WTC11 (cell line): ENCODE results near the gene NAALADL2.

Experiments used
- MXD4 ChIP-seq: fragments of 250-450 bp; sonication (Bioruptor Pico); IDR thresholded peaks from 2 replicates; pipeline ENCODE4 v1.8.0; 2021; ENCODE audit warnings: mild to moderate bottlenecking, moderate library complexity, borderline replicate concordance
- SMAD3 ChIP-seq: sonication (generic); formaldehyde crosslinking; IDR thresholded peaks from 2 replicates; pipeline ENCODE4 v1.8.0; 2022; ENCODE audit warnings: missing genetic modification reagents, mild to moderate bottlenecking, borderline replicate concordance
- TEAD4 ChIP-seq: sonication (generic); formaldehyde crosslinking; IDR thresholded peaks from 2 replicates; pipeline ENCODE4 v1.8.0; 2022; ENCODE audit warnings: mild to moderate bottlenecking, missing genetic modification reagents
- TF ChIP-seq, protein P1 (sequence below): fragments of 200-600 bp; IDR thresholded peaks from 2 replicates; pipeline ENCODE4 v1.8.0; 2022; ENCODE audit warnings: antibody characterized with exemption
- TF ChIP-seq, protein P2 (sequence below): sonication (generic); formaldehyde crosslinking; IDR thresholded peaks from 2 replicates; pipeline ENCODE4 v1.8.1; 2023; ENCODE audit warnings: mild to moderate bottlenecking, missing genetic modification reagents, moderate library complexity
- TF ChIP-seq, protein P3 (sequence below): sonication (generic); formaldehyde crosslinking; conservative IDR thresholded peaks from 2 replicates; pipeline ENCODE4 v1.8.1; 2022; ENCODE audit warnings: mild to moderate bottlenecking, missing genetic modification reagents
- TF ChIP-seq, protein P4 (sequence below): sonication (generic); formaldehyde crosslinking; IDR thresholded peaks from 2 replicates; pipeline ENCODE4 v1.8.1; 2023; ENCODE audit warnings: mild to moderate bottlenecking, missing genetic modification reagents, moderate library complexity
- TF ChIP-seq, protein P5 (sequence below): sonication (generic); formaldehyde crosslinking; IDR thresholded peaks from 2 replicates; pipeline ENCODE4 v1.8.1; 2023; ENCODE audit warnings: mild to moderate bottlenecking, moderate library complexity, missing genetic modification reagents
- TF ChIP-seq, protein P6 (sequence below): sonication (generic); formaldehyde crosslinking; IDR thresholded peaks from 2 replicates; pipeline ENCODE4 v1.8.0; 2022; ENCODE audit warnings: mild to moderate bottlenecking, missing genetic modification reagents

DNA sequence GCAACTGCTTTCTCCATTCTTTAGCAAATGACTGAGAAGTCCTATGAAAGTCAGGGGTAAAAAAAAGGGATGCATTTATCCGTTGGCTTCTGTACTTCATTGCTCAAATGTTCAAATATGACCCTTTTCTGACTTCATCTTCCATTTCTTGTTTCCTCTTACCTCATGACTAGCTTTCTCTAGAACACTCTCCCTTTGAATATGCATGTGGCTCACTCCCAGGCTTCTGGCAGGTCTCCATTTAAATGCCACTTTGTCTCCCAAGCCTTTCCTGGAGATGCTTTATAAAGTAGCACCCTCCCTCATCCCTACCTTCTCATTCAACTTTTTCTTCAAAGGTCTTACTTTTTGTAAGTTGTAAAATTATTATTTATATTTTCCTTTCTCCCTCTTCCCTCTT, 781.8 kb downstream of the NAALADL2 start:
- TF ChIP-seq, protein P1, sequence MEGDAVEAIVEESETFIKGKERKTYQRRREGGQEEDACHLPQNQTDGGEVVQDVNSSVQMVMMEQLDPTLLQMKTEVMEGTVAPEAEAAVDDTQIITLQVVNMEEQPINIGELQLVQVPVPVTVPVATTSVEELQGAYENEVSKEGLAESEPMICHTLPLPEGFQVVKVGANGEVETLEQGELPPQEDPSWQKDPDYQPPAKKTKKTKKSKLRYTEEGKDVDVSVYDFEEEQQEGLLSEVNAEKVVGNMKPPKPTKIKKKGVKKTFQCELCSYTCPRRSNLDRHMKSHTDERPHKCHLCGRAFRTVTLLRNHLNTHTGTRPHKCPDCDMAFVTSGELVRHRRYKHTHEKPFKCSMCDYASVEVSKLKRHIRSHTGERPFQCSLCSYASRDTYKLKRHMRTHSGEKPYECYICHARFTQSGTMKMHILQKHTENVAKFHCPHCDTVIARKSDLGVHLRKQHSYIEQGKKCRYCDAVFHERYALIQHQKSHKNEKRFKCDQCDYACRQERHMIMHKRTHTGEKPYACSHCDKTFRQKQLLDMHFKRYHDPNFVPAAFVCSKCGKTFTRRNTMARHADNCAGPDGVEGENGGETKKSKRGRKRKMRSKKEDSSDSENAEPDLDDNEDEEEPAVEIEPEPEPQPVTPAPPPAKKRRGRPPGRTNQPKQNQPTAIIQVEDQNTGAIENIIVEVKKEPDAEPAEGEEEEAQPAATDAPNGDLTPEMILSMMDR = no peak
- TF ChIP-seq MXD4 (no peak), TEAD4 (CRISPR knock-in tag) (no peak), SMAD3 (no peak)
- TF ChIP-seq, protein P2, sequence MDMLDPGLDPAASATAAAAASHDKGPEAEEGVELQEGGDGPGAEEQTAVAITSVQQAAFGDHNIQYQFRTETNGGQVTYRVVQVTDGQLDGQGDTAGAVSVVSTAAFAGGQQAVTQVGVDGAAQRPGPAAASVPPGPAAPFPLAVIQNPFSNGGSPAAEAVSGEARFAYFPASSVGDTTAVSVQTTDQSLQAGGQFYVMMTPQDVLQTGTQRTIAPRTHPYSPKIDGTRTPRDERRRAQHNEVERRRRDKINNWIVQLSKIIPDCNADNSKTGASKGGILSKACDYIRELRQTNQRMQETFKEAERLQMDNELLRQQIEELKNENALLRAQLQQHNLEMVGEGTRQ (CRISPR knock-in tag) = no peak
- TF ChIP-seq, protein P3, sequence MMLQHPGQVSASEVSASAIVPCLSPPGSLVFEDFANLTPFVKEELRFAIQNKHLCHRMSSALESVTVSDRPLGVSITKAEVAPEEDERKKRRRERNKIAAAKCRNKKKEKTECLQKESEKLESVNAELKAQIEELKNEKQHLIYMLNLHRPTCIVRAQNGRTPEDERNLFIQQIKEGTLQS (CRISPR knock-in tag) = no peak
- TF ChIP-seq, protein P4, sequence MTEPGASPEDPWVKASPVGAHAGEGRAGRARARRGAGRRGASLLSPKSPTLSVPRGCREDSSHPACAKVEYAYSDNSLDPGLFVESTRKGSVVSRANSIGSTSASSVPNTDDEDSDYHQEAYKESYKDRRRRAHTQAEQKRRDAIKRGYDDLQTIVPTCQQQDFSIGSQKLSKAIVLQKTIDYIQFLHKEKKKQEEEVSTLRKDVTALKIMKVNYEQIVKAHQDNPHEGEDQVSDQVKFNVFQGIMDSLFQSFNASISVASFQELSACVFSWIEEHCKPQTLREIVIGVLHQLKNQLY = no peak
- TF ChIP-seq, protein P5, sequence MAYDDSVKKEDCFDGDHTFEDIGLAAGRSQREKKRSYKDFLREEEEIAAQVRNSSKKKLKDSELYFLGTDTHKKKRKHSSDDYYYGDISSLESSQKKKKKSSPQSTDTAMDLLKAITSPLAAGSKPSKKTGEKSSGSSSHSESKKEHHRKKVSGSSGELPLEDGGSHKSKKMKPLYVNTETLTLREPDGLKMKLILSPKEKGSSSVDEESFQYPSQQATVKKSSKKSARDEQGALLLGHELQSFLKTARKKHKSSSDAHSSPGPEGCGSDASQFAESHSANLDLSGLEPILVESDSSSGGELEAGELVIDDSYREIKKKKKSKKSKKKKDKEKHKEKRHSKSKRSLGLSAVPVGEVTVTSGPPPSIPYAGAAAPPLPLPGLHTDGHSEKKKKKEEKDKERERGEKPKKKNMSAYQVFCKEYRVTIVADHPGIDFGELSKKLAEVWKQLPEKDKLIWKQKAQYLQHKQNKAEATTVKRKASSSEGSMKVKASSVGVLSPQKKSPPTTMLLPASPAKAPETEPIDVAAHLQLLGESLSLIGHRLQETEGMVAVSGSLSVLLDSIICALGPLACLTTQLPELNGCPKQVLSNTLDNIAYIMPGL = no peak
- TF ChIP-seq, protein P6, sequence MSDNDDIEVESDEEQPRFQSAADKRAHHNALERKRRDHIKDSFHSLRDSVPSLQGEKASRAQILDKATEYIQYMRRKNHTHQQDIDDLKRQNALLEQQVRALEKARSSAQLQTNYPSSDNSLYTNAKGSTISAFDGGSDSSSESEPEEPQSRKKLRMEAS (CRISPR knock-in tag) = no peak
